Liver (tissue), 9 donors: Measurements from ENCODE around the gene PRRT2. TPM values are rescaled to one million over a fixed set of nuclear protein-coding genes. Genes with fewer than 3 reads are reported as not detected.

Source experiments
- DNase-seq: peaks from one replicate; pipeline ENCODE4 v3.0.0-alpha.2; 2017; ENCODE audit warnings: low spot score
- H3K27ac ChIP-seq, 2 donors: one replicate each; pipeline ENCODE4 v1.7.0; 2013; ENCODE audit warnings: inconsistent platforms in 2 of 2, low read length in 2 of 2, control low read depth in 1 of 2, low read depth in 1 of 2, mild to moderate bottlenecking in 1 of 2
- H3K27me3 ChIP-seq, 4 donors: one replicate each; pipeline versions ENCODE4 v1.6.1 to v1.7.0; 2013; ENCODE audit warnings: low read length in 3 of 4, inconsistent platforms in 1 of 4, mild to moderate bottlenecking in 1 of 4, moderate library complexity in 1 of 4; ENCODE audit not compliant: control insufficient read depth in 4 of 4, insufficient read depth in 4 of 4
- H3K36me3 ChIP-seq, 4 donors: one replicate each; pipeline versions ENCODE4 v1.6.1 to v1.7.0; 2013; ENCODE audit warnings: low read length in 3 of 4, mild to moderate bottlenecking in 3 of 4, low read depth in 1 of 4, moderate library complexity in 1 of 4; ENCODE audit not compliant: control insufficient read depth in 4 of 4, insufficient read depth in 3 of 4
- H3K4me1 ChIP-seq, 4 donors: one replicate each; pipeline versions ENCODE4 v1.6.1 to v1.7.0; 2013; ENCODE audit warnings: low read length in 3 of 4, mild to moderate bottlenecking in 3 of 4, moderate library complexity in 1 of 4; ENCODE audit not compliant: control insufficient read depth in 4 of 4, insufficient read depth in 4 of 4
- H3K4me3 ChIP-seq, 3 donors: one replicate each; pipeline versions ENCODE4 v1.6.1 to v1.7.0; 2013; ENCODE audit warnings: low read length in 3 of 3, control low read depth in 1 of 3, low read depth in 1 of 3, mild to moderate bottlenecking in 1 of 3
- H3K9ac ChIP-seq, 2 donors: one replicate each; pipeline ENCODE4 v1.7.0; 2013; ENCODE audit warnings: low read length in 2 of 2, mild to moderate bottlenecking in 2 of 2, moderate library complexity in 2 of 2, control low read depth in 1 of 2, low read depth in 1 of 2
- H3K9me3 ChIP-seq, 4 donors: one replicate each; pipeline versions ENCODE4 v1.6.1 to v1.7.0; 2013; ENCODE audit warnings: low read length in 3 of 4; ENCODE audit not compliant: control insufficient read depth in 4 of 4
- EGR1 ChIP-seq, 2 donors: IDR thresholded peaks; 2 replicates each; pipeline ENCODE4 v1.6.1; 2016 to 2018; ENCODE audit warnings: antibody characterized with exemption in 2 of 2, low read depth in 2 of 2
- FOXA1 ChIP-seq: IDR thresholded peaks from 2 replicates; pipeline ENCODE4 v1.6.1; 2016; ENCODE audit warnings: antibody characterized with exemption
- FOXA2 ChIP-seq: IDR thresholded peaks from 2 replicates; pipeline ENCODE4 v1.6.1; 2016; ENCODE audit warnings: antibody characterized with exemption
- GABPA ChIP-seq, 2 donors: IDR thresholded peaks in 1 of 2; conservative IDR thresholded peaks in 1 of 2; 2 replicates each; pipeline ENCODE4 v1.6.1; 2016; ENCODE audit warnings: antibody characterized with exemption in 2 of 2, mild to moderate bottlenecking in 1 of 2, moderate library complexity in 1 of 2
- HNF4A ChIP-seq, 2 donors: conservative IDR thresholded peaks; 2 replicates each; pipeline ENCODE4 v1.6.1; 2016; ENCODE audit warnings: antibody characterized with exemption in 2 of 2, mild to moderate bottlenecking in 2 of 2
- HNF4G ChIP-seq: IDR thresholded peaks from 2 replicates; pipeline ENCODE4 v1.6.1; 2016; ENCODE audit warnings: antibody characterized with exemption
- JUND ChIP-seq, 2 donors: IDR thresholded peaks; 2 replicates each; pipeline ENCODE4 v1.6.1; 2016; ENCODE audit warnings: antibody characterized with exemption in 2 of 2
- NR2F2 ChIP-seq: IDR thresholded peaks from 2 replicates; pipeline ENCODE4 v1.6.1; 2016; ENCODE audit warnings: antibody characterized with exemption
- RAD21 ChIP-seq, 2 donors: IDR thresholded peaks; 2 replicates each; pipeline ENCODE4 v1.6.1; 2016; ENCODE audit warnings: antibody characterized with exemption in 2 of 2, mild to moderate bottlenecking in 2 of 2
- RXRA ChIP-seq, 2 donors: IDR thresholded peaks; 2 replicates each; pipeline ENCODE4 v1.6.1; 2017 to 2018; ENCODE audit warnings: antibody characterized with exemption in 2 of 2, mild to moderate bottlenecking in 1 of 2
- SP1 ChIP-seq: IDR thresholded peaks from 2 replicates; pipeline ENCODE4 v1.6.1; 2018; ENCODE audit warnings: antibody characterized with exemption, mild to moderate bottlenecking
- YY1 ChIP-seq: IDR thresholded peaks from 2 replicates; pipeline ENCODE4 v1.6.1; 2016; ENCODE audit warnings: antibody characterized with exemption, mild to moderate bottlenecking
- WGBS: extraction: QIAGEN DNeasy Blood & Tissue Kit; methylation state at CpG from one replicate; pipeline ENCODE4 v1.1.7; 2013; 5-methylcytosine and 5-hydroxymethylcytosine counted together
- polyA plus RNA-seq, 2 donors: library from polyadenylated mRNA; stranded (reverse) in 1 of 2; unstranded in 1 of 2; fragments of 200-250 nt in 1 of 2; fragments of >200 nt in 1 of 2; fragmentation: Nextera tagmentation in 1 of 2; extraction: Ambion mirVana in 1 of 2; gene quantifications; one replicate each; pipeline versions ENCODE4 v1.2.1 to v1.2.3, GENCODE V29; 2013 to 2015
- total RNA-seq, 2 donors: library from RNA; depleted of rRNA; stranded (reverse); fragments of >200 nt; gene quantifications; one replicate each; pipeline ENCODE4 v1.2.3, GENCODE V29; 2014
- TF ChIP-seq, protein P1 (sequence below): fragments of 150-350 bp; IDR thresholded peaks from 2 replicates; pipeline ENCODE4 v1.5.1; 2017; ENCODE audit warnings: improper control_type of control experiment, low read depth, low read length; ENCODE audit not compliant: missing input control
- TF ChIP-seq, protein P2 (sequence below): IDR thresholded peaks from 2 replicates; pipeline ENCODE4 v1.6.1; 2016; ENCODE audit warnings: antibody characterized with exemption
- TF ChIP-seq, protein P3 (sequence below): IDR thresholded peaks from 2 replicates; pipeline ENCODE4 v1.6.1; 2016; ENCODE audit warnings: antibody characterized with exemption
- TF ChIP-seq, protein P4 (sequence below): IDR thresholded peaks from 2 replicates; pipeline ENCODE4 v1.6.1; 2016; ENCODE audit warnings: antibody characterized with exemption
- donor health status: healthy.
- donor health status: healthy.
- donor health status: healthy.
- donor health status: healthy.
- donor health status: healthy.

The PRRT2 gene
- total and polyA plus RNA-seq, 4 donors: 0.09 to 0.59 (median 0.22) TPM

DNA sequence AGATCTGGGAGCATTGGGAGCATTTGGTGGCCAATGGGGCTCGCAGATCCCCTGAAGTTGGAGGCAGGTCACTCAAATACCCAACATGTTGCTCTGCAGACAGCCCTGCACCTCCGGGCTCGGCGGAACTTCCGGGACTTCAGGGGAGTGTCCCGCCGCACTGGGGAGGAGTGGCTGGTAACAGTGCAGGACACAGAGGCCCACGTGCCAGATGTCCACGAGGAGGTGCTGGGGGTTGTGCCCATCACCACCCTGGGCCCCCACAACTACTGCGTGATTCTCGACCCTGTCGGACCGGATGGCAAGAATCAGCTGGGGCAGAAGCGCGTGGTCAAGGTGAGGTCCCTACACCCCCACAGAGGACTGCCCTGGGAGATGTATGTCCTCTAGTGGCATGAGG lies 24.6 kb downstream of the PRRT2 start (continued):
- TF ChIP-seq, protein P1, sequence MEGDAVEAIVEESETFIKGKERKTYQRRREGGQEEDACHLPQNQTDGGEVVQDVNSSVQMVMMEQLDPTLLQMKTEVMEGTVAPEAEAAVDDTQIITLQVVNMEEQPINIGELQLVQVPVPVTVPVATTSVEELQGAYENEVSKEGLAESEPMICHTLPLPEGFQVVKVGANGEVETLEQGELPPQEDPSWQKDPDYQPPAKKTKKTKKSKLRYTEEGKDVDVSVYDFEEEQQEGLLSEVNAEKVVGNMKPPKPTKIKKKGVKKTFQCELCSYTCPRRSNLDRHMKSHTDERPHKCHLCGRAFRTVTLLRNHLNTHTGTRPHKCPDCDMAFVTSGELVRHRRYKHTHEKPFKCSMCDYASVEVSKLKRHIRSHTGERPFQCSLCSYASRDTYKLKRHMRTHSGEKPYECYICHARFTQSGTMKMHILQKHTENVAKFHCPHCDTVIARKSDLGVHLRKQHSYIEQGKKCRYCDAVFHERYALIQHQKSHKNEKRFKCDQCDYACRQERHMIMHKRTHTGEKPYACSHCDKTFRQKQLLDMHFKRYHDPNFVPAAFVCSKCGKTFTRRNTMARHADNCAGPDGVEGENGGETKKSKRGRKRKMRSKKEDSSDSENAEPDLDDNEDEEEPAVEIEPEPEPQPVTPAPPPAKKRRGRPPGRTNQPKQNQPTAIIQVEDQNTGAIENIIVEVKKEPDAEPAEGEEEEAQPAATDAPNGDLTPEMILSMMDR: no peak
- no peak for TF ChIP-seq FOXA2
- no peak for TF ChIP-seq HNF4A (conservative IDR thresholded peaks at IDR 0.05)
- no peak for TF ChIP-seq SP1
- TF ChIP-seq YY1: no peak
- TF ChIP-seq EGR1 (IDR thresholded peaks at IDR 0.05; ENCODE audit: low read depth in 2 of 2): no peak
- no peak for TF ChIP-seq NR2F2
- no peak for TF ChIP-seq RXRA (IDR thresholded peaks at IDR 0.05)
- TF ChIP-seq, protein P2, sequence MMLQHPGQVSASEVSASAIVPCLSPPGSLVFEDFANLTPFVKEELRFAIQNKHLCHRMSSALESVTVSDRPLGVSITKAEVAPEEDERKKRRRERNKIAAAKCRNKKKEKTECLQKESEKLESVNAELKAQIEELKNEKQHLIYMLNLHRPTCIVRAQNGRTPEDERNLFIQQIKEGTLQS: no peak
- no peak for TF ChIP-seq RAD21 (IDR thresholded peaks at IDR 0.05)

DNA sequence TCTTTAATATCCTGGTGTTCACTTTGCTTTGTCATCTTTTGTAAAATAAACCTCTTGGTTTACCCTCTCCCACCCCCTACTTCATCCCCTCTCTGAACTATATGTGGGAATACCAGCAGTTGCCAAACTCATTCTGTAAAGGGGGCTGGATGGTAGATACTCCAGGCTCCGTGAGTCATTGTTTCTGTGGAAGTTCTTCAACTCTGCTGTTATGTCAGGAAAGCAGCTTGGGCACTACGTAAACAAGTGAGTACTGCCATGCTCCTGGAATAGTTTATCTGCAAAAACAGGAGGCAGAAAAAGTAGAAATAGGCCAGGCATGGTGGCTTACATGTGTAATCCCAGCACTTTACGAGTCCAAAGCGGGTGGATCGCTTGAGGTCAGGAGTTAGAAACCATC lies 25.8 kb downstream of the PRRT2 start:
- DNase-seq: no peak
- Histone ChIP-seq H3K9ac (no peak overlapping the region), H3K27ac (no peak overlapping the region), H3K27me3 (no peaks in the 10 kb centered on the region), H3K36me3 (peaks cover 22 to 67% (median 28%) of the 10 kb centered on the region in 4 donors), H3K4me1 (no peaks in the 10 kb centered on the region), H3K4me3 (no peak overlapping the region), H3K9me3 (no peaks in the 10 kb centered on the region)
- WGBS: 96% methylated on average over 5 of the region's 5 CpGs
- TF ChIP-seq NR2F2 (no peak), JUND (IDR thresholded peaks at IDR 0.05) (no peak), HNF4G (no peak), EGR1 (IDR thresholded peaks at IDR 0.05; ENCODE audit: low read depth in 2 of 2) (no peak), SP1 (no peak), FOXA1 (no peak), RXRA (IDR thresholded peaks at IDR 0.05) (no peak), FOXA2 (no peak)
- TF ChIP-seq, protein P3, sequence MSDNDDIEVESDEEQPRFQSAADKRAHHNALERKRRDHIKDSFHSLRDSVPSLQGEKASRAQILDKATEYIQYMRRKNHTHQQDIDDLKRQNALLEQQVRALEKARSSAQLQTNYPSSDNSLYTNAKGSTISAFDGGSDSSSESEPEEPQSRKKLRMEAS: no peak
- TF ChIP-seq, protein P4, sequence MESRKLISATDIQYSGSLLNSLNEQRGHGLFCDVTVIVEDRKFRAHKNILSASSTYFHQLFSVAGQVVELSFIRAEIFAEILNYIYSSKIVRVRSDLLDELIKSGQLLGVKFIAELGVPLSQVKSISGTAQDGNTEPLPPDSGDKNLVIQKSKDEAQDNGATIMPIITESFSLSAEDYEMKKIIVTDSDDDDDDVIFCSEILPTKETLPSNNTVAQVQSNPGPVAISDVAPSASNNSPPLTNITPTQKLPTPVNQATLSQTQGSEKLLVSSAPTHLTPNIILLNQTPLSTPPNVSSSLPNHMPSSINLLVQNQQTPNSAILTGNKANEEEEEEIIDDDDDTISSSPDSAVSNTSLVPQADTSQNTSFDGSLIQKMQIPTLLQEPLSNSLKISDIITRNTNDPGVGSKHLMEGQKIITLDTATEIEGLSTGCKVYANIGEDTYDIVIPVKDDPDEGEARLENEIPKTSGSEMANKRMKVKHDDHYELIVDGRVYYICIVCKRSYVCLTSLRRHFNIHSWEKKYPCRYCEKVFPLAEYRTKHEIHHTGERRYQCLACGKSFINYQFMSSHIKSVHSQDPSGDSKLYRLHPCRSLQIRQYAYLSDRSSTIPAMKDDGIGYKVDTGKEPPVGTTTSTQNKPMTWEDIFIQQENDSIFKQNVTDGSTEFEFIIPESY: no peak

DNA sequence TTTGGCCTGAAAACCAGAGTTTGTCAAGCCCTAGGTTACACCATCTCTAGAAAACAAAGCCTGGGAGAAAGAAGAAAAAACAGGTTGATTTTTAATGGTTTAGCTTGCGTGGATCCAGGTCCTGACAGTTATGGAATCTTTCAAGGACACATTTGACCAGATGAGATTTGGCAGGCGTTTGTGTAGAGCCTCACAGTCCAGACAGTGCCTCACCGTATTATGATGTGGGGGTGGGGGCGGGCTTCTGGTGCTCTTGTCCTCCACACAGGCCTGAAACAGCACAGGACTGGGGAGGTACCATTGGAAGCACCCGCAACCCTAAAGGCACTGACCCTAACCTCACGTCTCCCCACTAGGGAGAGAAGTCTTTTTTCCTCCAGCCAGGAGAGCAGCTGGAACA lies 27.8 kb downstream of the PRRT2 start:
- Histone ChIP-seq H3K9me3 (no peaks in the 10 kb centered on the region), H3K27ac (no peak overlapping the region)
- TF ChIP-seq GABPA (IDR thresholded peaks at IDR 0.05 in 1 of 2, conservative IDR thresholded peaks at IDR 0.05 in 1 of 2) (no peak), NR2F2 (no peak), JUND (IDR thresholded peaks at IDR 0.05) (no peak), FOXA2 (no peak), EGR1 (IDR thresholded peaks at IDR 0.05; ENCODE audit: low read depth in 2 of 2) (no peak), FOXA1 (no peak)
- TF ChIP-seq, protein P1: no peak
- TF ChIP-seq, protein P2: no peak

More for the DNA sequence above, 27.8 kb downstream of the PRRT2 start:
- H3K4me1 ChIP-seq: no peaks in the 10 kb centered on the region
- no peak overlapping the region for H3K4me3 ChIP-seq
- peaks cover 17 to 64% (median 19%) of the 10 kb centered on the region in 4 donors for H3K36me3 ChIP-seq
- H3K27me3 ChIP-seq: no peaks in the 10 kb centered on the region
- 96% methylated on average over 6 of the region's 6 CpGs for WGBS
- H3K9ac ChIP-seq: no peak overlapping the region
- no peak for DNase-seq
